Mesenchymal stem cell (in vitro differentiated cells and primary cell): ENCODE data around the gene SH3RF2.

ENCODE experiments used
- DNase-seq: peaks from one replicate; pipeline ENCODE4 v3.0.0-alpha.2; 2013
- H2AFZ ChIP-seq: one replicate; pipeline ENCODE4 v1.6.1; 2013; ENCODE audit warnings: low read depth, mild to moderate bottlenecking, control low read depth, inconsistent platforms, low read length, moderate library complexity
- H2AK5ac ChIP-seq: 2 replicates; pipeline ENCODE4 v1.6.1; 2013; ENCODE audit warnings: low read length, moderate library complexity, mild to moderate bottlenecking, inconsistent platforms; ENCODE audit not compliant: severe bottlenecking
- H2BK120ac ChIP-seq: one replicate; pipeline ENCODE4 v1.6.1; 2013; ENCODE audit warnings: low read depth, mild to moderate bottlenecking, inconsistent platforms, low read length, moderate library complexity
- H2BK12ac ChIP-seq, 2 experiments: one replicate each; pipeline ENCODE4 v1.6.1; 2013; ENCODE audit warnings: inconsistent platforms in 2 of 2, low read length in 2 of 2, mild to moderate bottlenecking in 2 of 2, moderate library complexity in 2 of 2, control low read depth in 1 of 2
- H2BK15ac ChIP-seq: one replicate; pipeline ENCODE4 v1.6.1; 2013; ENCODE audit warnings: mild to moderate bottlenecking, low read depth, inconsistent platforms; ENCODE audit not compliant: poor library complexity, severe bottlenecking
- H2BK5ac ChIP-seq: 2 replicates; pipeline ENCODE4 v1.6.1; 2013; ENCODE audit warnings: low read depth, mild to moderate bottlenecking, low read length, control low read depth, inconsistent platforms; ENCODE audit not compliant: poor library complexity, severe bottlenecking
- H3K14ac ChIP-seq, 2 experiments: one replicate each; pipeline ENCODE4 v1.6.1; 2013; ENCODE audit warnings: inconsistent platforms in 2 of 2, low read length in 2 of 2, control low read depth in 1 of 2, mild to moderate bottlenecking in 1 of 2, moderate library complexity in 1 of 2
- H3K18ac ChIP-seq, 2 experiments: one replicate each; pipeline ENCODE4 v1.6.1; 2013; ENCODE audit warnings: inconsistent platforms in 2 of 2, low read length in 2 of 2, control low read depth in 1 of 2, low read depth in 1 of 2, mild to moderate bottlenecking in 1 of 2
- H3K23ac ChIP-seq, 2 experiments: one replicate each; pipeline ENCODE4 v1.6.1; 2013; ENCODE audit warnings: inconsistent platforms in 2 of 2, low read length in 2 of 2, mild to moderate bottlenecking in 2 of 2, moderate library complexity in 2 of 2, control low read depth in 1 of 2
- H3K27ac ChIP-seq: 2 replicates; pipeline ENCODE4 v1.5.1; 2013; ENCODE audit warnings: mild to moderate bottlenecking, moderate library complexity, low read length, control low read depth, inconsistent platforms; ENCODE audit not compliant: poor library complexity, severe bottlenecking
- H3K27me3 ChIP-seq, 2 experiments: 2 replicates each; pipeline versions ENCODE4 v1.6.1 to v1.7.0; 2013; ENCODE audit warnings: low read length in 2 of 2, mild to moderate bottlenecking in 2 of 2, moderate library complexity in 2 of 2, control low read depth in 1 of 2, inconsistent platforms in 1 of 2; ENCODE audit not compliant: control insufficient read depth in 1 of 2, insufficient read depth in 1 of 2
- H3K36me3 ChIP-seq, 2 experiments: 2 replicates each; pipeline versions ENCODE4 v1.6.1 to v1.7.0; 2013; ENCODE audit warnings: low read length in 2 of 2, control low read depth in 1 of 2, inconsistent platforms in 1 of 2, low read depth in 1 of 2, mild to moderate bottlenecking in 1 of 2; ENCODE audit not compliant: insufficient read depth in 2 of 2, control insufficient read depth in 1 of 2
- H3K4ac ChIP-seq, 2 experiments: one replicate each; pipeline ENCODE4 v1.6.1; 2013; ENCODE audit warnings: inconsistent platforms in 2 of 2, low read length in 2 of 2, mild to moderate bottlenecking in 2 of 2, moderate library complexity in 2 of 2, control low read depth in 1 of 2, low read depth in 1 of 2
- H3K4me1 ChIP-seq: 2 replicates; pipeline ENCODE4 v1.6.1; 2013; ENCODE audit warnings: low read depth, low read length, control low read depth; ENCODE audit not compliant: control insufficient read depth, insufficient read depth
- H3K4me2 ChIP-seq: 2 replicates; pipeline ENCODE4 v1.6.1; 2013; ENCODE audit warnings: low read length, mild to moderate bottlenecking, inconsistent platforms; ENCODE audit not compliant: poor library complexity, severe bottlenecking
- H3K4me3 ChIP-seq, 2 experiments: 2 replicates each; pipeline versions ENCODE4 v1.5.1 to v1.7.0; 2013; ENCODE audit warnings: low read length in 2 of 2, mild to moderate bottlenecking in 2 of 2, control low read depth in 1 of 2, low read depth in 1 of 2; ENCODE audit not compliant: insufficient read depth in 1 of 2
- H3K79me1 ChIP-seq: replicated peaks from 2 replicates; pipeline ENCODE4 v1.6.1; 2013; ENCODE audit warnings: mild to moderate bottlenecking, control low read depth, low read length, inconsistent platforms; ENCODE audit not compliant: poor library complexity, severe bottlenecking
- H3K9ac ChIP-seq: 2 replicates; pipeline ENCODE4 v1.7.0; 2013; ENCODE audit warnings: mild to moderate bottlenecking, low read length, moderate library complexity
- H3K9me3 ChIP-seq: 2 replicates; pipeline ENCODE4 v1.7.0; 2013; ENCODE audit warnings: mild to moderate bottlenecking, low read length; ENCODE audit not compliant: control insufficient read depth
- H4K8ac ChIP-seq: one replicate; pipeline ENCODE4 v1.6.1; 2013; ENCODE audit warnings: inconsistent platforms, mild to moderate bottlenecking, low read length, moderate library complexity
- H4K91ac ChIP-seq: one replicate; pipeline ENCODE4 v1.6.1; 2013; ENCODE audit warnings: mild to moderate bottlenecking, low read length, inconsistent platforms
- WGBS: methylation state at CpG from one replicate; pipeline ENCODE4 v1.1.7; 2013; ENCODE audit warnings: mixed read lengths; 5-methylcytosine and 5-hydroxymethylcytosine counted together

SH3RF2 gene

DNA sequence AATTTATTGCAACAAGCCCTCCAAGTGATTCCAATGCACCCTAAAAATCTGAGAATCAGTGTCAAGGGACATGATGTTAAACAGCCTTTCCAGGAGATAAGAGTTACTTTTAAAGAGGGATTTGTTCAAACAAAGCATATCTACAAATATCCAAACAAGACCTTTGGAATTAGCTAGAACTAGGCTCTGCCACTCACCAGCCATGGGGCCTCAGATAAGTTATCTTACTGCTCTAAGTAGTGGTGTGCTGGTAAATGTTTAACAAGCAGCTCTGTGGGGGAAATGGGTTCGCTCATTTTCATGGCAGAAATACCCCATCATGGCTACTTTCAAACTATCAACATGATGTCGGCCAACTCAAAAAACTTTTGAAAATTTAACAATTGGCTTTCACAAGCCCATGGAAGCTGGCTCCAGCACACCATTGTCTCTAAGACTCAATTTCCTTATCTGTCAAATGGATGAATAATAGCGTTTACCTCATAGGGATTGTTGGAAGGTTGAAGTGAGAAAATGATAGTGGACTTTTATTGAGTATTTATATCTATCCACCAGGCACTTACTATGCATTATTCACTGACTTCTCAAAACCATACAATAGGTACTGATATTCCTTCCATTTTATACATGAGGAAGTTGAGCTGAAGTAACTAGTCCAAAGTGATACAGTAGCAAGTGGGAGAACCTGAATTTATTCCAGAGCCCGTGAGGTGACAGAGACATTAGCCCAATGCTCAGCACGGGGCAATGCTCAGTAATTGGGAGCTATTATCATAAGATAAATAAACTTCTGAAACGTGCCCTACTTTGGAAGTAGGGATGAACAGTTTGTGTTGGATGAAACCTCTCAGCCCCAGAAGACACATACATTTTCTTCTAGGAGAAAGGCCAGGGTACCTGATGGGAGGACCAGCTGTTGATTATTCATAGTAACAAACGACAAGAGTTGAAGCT, 43.2 kb downstream of the SH3RF2 start:
- H3K9me3 ChIP-seq, result no peaks in the 10 kb centered on the region

DNA sequence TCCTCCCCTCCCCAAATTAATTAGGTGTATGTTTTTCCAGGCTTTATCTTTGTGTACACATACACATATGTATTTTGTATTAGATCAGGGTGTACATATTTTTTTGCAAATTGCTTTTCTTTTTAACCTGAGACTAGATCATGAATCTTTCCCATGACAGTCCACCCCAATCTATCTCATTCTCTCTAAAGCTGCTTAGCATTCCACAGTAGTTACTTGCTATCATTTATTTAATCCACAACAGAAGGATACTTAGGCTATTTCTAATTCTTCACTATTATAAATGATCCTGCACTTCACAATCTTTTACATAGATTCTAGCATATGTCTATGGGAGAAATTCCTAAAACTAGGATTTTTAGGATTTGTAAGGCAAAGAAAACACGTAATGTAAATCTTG, 43.9 kb downstream of the SH3RF2 start:
- Histone ChIP-seq H3K4me3 (no peak overlapping the region), H3K23ac (no peak overlapping the region), H3K4me2 (no peak overlapping the region), H2BK120ac (no peak overlapping the region), H4K8ac (no peak overlapping the region), H2BK5ac (no peak overlapping the region), H3K9me3 (no peaks in the 10 kb centered on the region), H4K91ac (no peak overlapping the region), H3K18ac (no peak overlapping the region), H3K27ac (no peak overlapping the region), H2AFZ (no peak overlapping the region), H3K4ac (no peak overlapping the region), H3K9ac (no peak overlapping the region), H2BK12ac (no peak overlapping the region), H3K27me3 (no peaks in the 10 kb centered on the region), H3K36me3 (no peaks in the 10 kb centered on the region), H2BK15ac (no peak overlapping the region), H2AK5ac (peak overlapping the region; percentile 69), H3K4me1 (peaks cover 6% of the 10 kb centered on the region), H3K14ac (no peak overlapping the region), H3K79me1 (no peaks in the 10 kb centered on the region)
- 100% methylated on average over 1 of the region's 1 CpG for WGBS
- DNase-seq, result no peak

More for the DNA sequence above, 43.2 kb downstream of the SH3RF2 start:
- WGBS, result 51% methylated on average over 5 of the region's 7 CpGs
- no peak overlapping the region for H3K9ac ChIP-seq
- no peak overlapping the region for H2BK15ac ChIP-seq
- no peaks in the 10 kb centered on the region for H3K27me3 ChIP-seq
- H3K36me3 ChIP-seq, result no peaks in the 10 kb centered on the region
- H2BK12ac ChIP-seq, result no peak overlapping the region
- H3K4me2 ChIP-seq, result no peak overlapping the region
- H3K14ac ChIP-seq, result no peak overlapping the region
- H4K8ac ChIP-seq, result no peak overlapping the region
- H3K4me3 ChIP-seq, result no peak overlapping the region
- H3K4ac ChIP-seq, result no peak overlapping the region
- no peak overlapping the region for H2BK120ac ChIP-seq
- H2AFZ ChIP-seq, result no peak overlapping the region
- H3K79me1 ChIP-seq, result no peaks in the 10 kb centered on the region
- no peak overlapping the region for H4K91ac ChIP-seq
- peak overlapping the region; percentile 23 for H3K27ac ChIP-seq
- H2BK5ac ChIP-seq, result no peak overlapping the region
- H3K23ac ChIP-seq, result no peak overlapping the region
- no peak for DNase-seq
- H3K18ac ChIP-seq, result no peak overlapping the region
- peaks cover 10% of the 10 kb centered on the region for H3K4me1 ChIP-seq
- H2AK5ac ChIP-seq, result peak overlapping the region; percentile 69

DNA sequence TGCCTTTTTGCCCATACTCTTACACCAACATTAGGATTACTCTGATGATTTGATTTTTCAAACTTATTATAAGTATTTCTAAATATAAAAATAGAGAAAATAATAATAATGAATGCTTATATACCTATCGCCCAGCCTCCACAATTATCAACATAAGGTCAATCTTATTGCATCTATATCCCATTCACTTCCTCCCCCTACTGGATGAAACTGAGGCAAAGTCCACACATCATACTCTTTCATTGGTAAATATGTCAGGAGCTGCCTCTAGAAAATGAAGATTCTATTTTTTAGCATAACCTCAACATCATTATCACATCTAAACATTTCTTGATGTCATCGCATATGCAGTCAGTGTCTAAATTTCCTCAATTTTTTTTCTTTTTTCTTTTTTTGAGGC, 44.3 kb downstream of the SH3RF2 start:
- Histone ChIP-seq H2BK15ac (no peak overlapping the region), H3K4me3 (no peak overlapping the region), H2BK120ac (no peak overlapping the region), H3K14ac (no peak overlapping the region), H3K4me2 (no peak overlapping the region), H3K18ac (no peak overlapping the region), H2BK12ac (no peak overlapping the region), H2AFZ (no peak overlapping the region), H3K4me1 (peaks cover 4% of the 10 kb centered on the region), H3K9me3 (no peaks in the 10 kb centered on the region), H2AK5ac (no peak overlapping the region), H3K79me1 (no peaks in the 10 kb centered on the region), H3K27ac (no peak overlapping the region), H3K4ac (no peak overlapping the region), H4K8ac (no peak overlapping the region), H3K27me3 (no peaks in the 10 kb centered on the region), H3K36me3 (no peaks in the 10 kb centered on the region), H4K91ac (no peak overlapping the region), H3K23ac (no peak overlapping the region), H2BK5ac (no peak overlapping the region), H3K9ac (no peak overlapping the region)
- WGBS, result 100% methylated on average over 2 of the region's 2 CpGs
- DNase-seq, result no peak

DNA sequence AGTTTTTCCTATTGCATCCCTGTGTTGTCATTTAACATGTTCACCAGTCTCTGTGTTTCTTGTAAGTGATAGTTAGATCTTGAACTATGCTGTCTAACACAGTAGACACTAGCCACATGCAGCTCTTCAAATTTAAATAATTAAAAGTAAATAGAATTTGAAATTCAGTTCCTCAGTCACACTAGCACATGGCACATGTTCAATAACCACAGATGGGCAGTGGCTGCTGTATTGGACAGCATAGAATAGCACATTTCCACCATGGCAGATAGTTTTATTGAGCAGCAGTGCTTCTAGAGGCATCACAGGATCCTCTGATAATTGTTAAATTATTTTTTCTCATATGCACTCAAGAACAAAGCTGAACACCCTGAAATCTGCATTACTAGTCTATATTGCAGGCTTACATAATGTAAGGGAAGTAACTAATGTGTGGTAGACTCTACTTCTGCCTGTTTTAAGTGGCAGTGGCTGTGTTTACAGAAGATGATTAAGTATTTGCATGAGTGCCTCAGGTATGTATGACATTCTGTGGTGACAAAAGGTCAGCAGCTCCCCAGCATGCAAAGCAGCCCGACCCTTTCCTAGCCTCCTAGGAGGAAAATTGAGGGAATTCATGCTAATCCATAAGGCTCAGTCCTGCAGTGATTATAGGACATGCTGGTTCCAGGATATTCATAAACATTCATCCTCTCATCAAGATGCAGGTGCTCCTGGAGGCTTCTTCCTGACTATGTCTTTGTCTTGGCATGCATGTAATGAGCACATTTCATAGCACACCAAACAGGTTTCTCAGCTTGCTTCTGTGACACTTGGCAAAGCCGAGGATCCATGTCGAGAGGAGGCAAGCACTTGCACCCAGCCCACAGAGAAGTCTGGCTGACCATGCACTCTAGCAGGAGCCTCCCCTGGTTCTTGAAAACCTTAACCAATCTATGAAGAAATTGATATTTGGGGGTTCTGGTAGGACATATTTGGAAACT, 45.5 kb downstream of the SH3RF2 start:
- 81% methylated on average over 3 of the region's 3 CpGs for WGBS
- no peak overlapping the region for H4K8ac ChIP-seq
- H3K9me3 ChIP-seq, result no peaks in the 10 kb centered on the region

More for the DNA sequence above, 45.5 kb downstream of the SH3RF2 start:
- Histone ChIP-seq H3K4me2 (no peak overlapping the region), H2AK5ac (peak overlapping the region; percentile 21), H3K27ac (no peak overlapping the region), H2AFZ (no peak overlapping the region), H2BK15ac (no peak overlapping the region), H3K23ac (no peak overlapping the region), H2BK120ac (no peak overlapping the region), H2BK12ac (no peak overlapping the region), H3K4ac (no peak overlapping the region), H3K9ac (no peak overlapping the region), H3K4me3 (no peak overlapping the region), H3K18ac (no peak overlapping the region), H3K14ac (no peak overlapping the region), H3K36me3 (no peaks in the 10 kb centered on the region), H4K91ac (no peak overlapping the region), H3K27me3 (no peaks in the 10 kb centered on the region), H3K4me1 (peaks cover 3% of the 10 kb centered on the region), H2BK5ac (no peak overlapping the region), H3K79me1 (no peaks in the 10 kb centered on the region)
- DNase-seq, result no peak
